ENCODE data around the gene GRIK4. TPM values are rescaled to one million over a fixed set of nuclear protein-coding genes. Genes with fewer than 3 reads are reported as not detected.

The GRIK4 gene
- not detected in 2 replicates for total RNA-seq (2014; rRNA removed; shearing (Covaris generic); ENCODE audit: low replicate concordance)

- Histone ChIP-seq H3K9me2 (replicated peaks; ENCODE audit: insufficient read depth, low read length) (no peaks in the 10 kb centered on the region), H3K27me3 (ENCODE audit: low read length) (no peaks in the 10 kb centered on the region), H3K79me2 (ENCODE audit: low read length) (no peaks in the 10 kb centered on the region), H3K4me3 (ENCODE audit: low read length) (no peak within 1 kb of the TSS), H3K4me2 (ENCODE audit: low read depth, low read length, poor library complexity, severe bottlenecking) (no peak within 1 kb of the TSS), H3K4me1 (ENCODE audit: low read length) (no peaks in the 10 kb centered on the region), H3K9ac (ENCODE audit: low read length) (no peak within 1 kb of the TSS), H4K20me1 (ENCODE audit: insufficient read depth, low read depth, low read length) (no peaks in the 10 kb centered on the region), H2AFZ (ENCODE audit: low read length) (no peak within 1 kb of the TSS), H3K9me3 (ENCODE audit: low read length) (no peaks in the 10 kb centered on the region), H3K27ac (ENCODE audit: low read length) (no peak within 1 kb of the TSS), H3K36me3 (ENCODE audit: insufficient read depth, low read length) (no peaks in the 10 kb centered on the region)
- DNase-seq = peak; percentile 83
Observed at GRCh38 chr11:120511116-120511819, at the start of gene GRIK4. Gene GRIK4 (plus strand): TSS chr11:120511748. CDS start chr11:120660319, 148,571 bp downstream.

- Histone ChIP-seq H3K9ac (ENCODE audit: low read length) (no peak overlapping the region), H3K36me3 (ENCODE audit: insufficient read depth, low read length) (no peaks in the 10 kb centered on the region; the same call in 1 of the 2 replicates), H3K9me2 (replicated peaks; ENCODE audit: insufficient read depth, low read length) (no peaks in the 10 kb centered on the region), H3K79me2 (ENCODE audit: low read length) (no peaks in the 10 kb centered on the region), H3K4me3 (ENCODE audit: low read length) (no peak overlapping the region), H3K27me3 (ENCODE audit: low read length) (no peaks in the 10 kb centered on the region), H2AFZ (ENCODE audit: low read length) (no peak overlapping the region), H3K4me1 (ENCODE audit: low read length) (no peaks in the 10 kb centered on the region), H3K9me3 (ENCODE audit: low read length) (no peaks in the 10 kb centered on the region), H3K4me2 (ENCODE audit: low read depth, low read length, poor library complexity, severe bottlenecking) (no peak overlapping the region), H4K20me1 (ENCODE audit: insufficient read depth, low read depth, low read length) (no peaks in the 10 kb centered on the region), H3K27ac (ENCODE audit: low read length) (no peak overlapping the region)
- no peak for DNase-seq
Observed at GRCh38 chr11:120462825-120463224, 48.7 kb upstream of the GRIK4 start.

GRCh38 chr11:120465921-120466534 is 45.5 kb upstream of the GRIK4 start:
- no peak for DNase-seq

GRCh38 chr11:120467627-120468026 is 43.9 kb upstream of the GRIK4 start:
- Histone ChIP-seq H3K4me1 (ENCODE audit: low read length) (no peaks in the 10 kb centered on the region), H2AFZ (ENCODE audit: low read length) (no peak overlapping the region), H3K9ac (ENCODE audit: low read length) (no peak overlapping the region), H3K4me3 (ENCODE audit: low read length) (no peak overlapping the region), H3K4me2 (ENCODE audit: low read depth, low read length, poor library complexity, severe bottlenecking) (no peak overlapping the region), H3K36me3 (ENCODE audit: insufficient read depth, low read length) (no peaks in the 10 kb centered on the region), H3K9me3 (ENCODE audit: low read length) (no peaks in the 10 kb centered on the region), H3K79me2 (ENCODE audit: low read length) (no peaks in the 10 kb centered on the region), H3K27me3 (ENCODE audit: low read length) (no peaks in the 10 kb centered on the region), H3K27ac (ENCODE audit: low read length) (no peak overlapping the region), H3K9me2 (replicated peaks; ENCODE audit: insufficient read depth, low read length) (no peaks in the 10 kb centered on the region), H4K20me1 (ENCODE audit: insufficient read depth, low read depth, low read length) (no peaks in the 10 kb centered on the region)
- no peak for DNase-seq

More at GRCh38 chr11:120465921-120466534, 45.5 kb upstream of the GRIK4 start:
- H3K27ac ChIP-seq (ENCODE audit: low read length) = no peak overlapping the region
- H3K27me3 ChIP-seq (ENCODE audit: low read length) = no peaks in the 10 kb centered on the region
- no peaks in the 10 kb centered on the region for H3K9me3 ChIP-seq (ENCODE audit: low read length)
- H3K4me2 ChIP-seq (ENCODE audit: low read depth, low read length, poor library complexity, severe bottlenecking) = no peak overlapping the region
- H3K9me2 ChIP-seq (replicated peaks; ENCODE audit: insufficient read depth, low read length) = no peaks in the 10 kb centered on the region
- H3K79me2 ChIP-seq (ENCODE audit: low read length) = no peaks in the 10 kb centered on the region
- no peak overlapping the region for H3K9ac ChIP-seq (ENCODE audit: low read length)
- H3K4me1 ChIP-seq (ENCODE audit: low read length) = no peaks in the 10 kb centered on the region
- H2AFZ ChIP-seq (ENCODE audit: low read length) = no peak overlapping the region
- H3K36me3 ChIP-seq (ENCODE audit: insufficient read depth, low read length) = no peaks in the 10 kb centered on the region; the same call in 1 of the 2 replicates
- no peaks in the 10 kb centered on the region for H4K20me1 ChIP-seq (ENCODE audit: insufficient read depth, low read depth, low read length)
- no peak overlapping the region for H3K4me3 ChIP-seq (ENCODE audit: low read length)

- no peaks in the 10 kb centered on the region for H3K27me3 ChIP-seq (ENCODE audit: low read length)
- H3K4me2 ChIP-seq (ENCODE audit: low read depth, low read length, poor library complexity, severe bottlenecking) = no peak overlapping the region
- H3K79me2 ChIP-seq (ENCODE audit: low read length) = no peaks in the 10 kb centered on the region
- no peak overlapping the region for H3K9ac ChIP-seq (ENCODE audit: low read length)
- no peaks in the 10 kb centered on the region for H4K20me1 ChIP-seq (ENCODE audit: insufficient read depth, low read depth, low read length)
- H3K27ac ChIP-seq (ENCODE audit: low read length) = no peak overlapping the region
- no peak overlapping the region for H2AFZ ChIP-seq (ENCODE audit: low read length)
- H3K9me3 ChIP-seq (ENCODE audit: low read length) = no peaks in the 10 kb centered on the region
- H3K4me1 ChIP-seq (ENCODE audit: low read length) = no peaks in the 10 kb centered on the region
- H3K36me3 ChIP-seq (ENCODE audit: insufficient read depth, low read length) = no peaks in the 10 kb centered on the region
- no peak overlapping the region for H3K4me3 ChIP-seq (ENCODE audit: low read length)
- no peak for DNase-seq
- H3K9me2 ChIP-seq (replicated peaks; ENCODE audit: insufficient read depth, low read length) = no peaks in the 10 kb centered on the region
Observed at GRCh38 chr11:120471131-120471530, 40.4 kb upstream of the GRIK4 start.

GRCh38 chr11:120471994-120472393 is 39.6 kb upstream of the GRIK4 start:
- H4K20me1 ChIP-seq (ENCODE audit: insufficient read depth, low read depth, low read length) = no peaks in the 10 kb centered on the region
- H2AFZ ChIP-seq (ENCODE audit: low read length) = no peak overlapping the region
- no peak overlapping the region for H3K27ac ChIP-seq (ENCODE audit: low read length)
- no peak overlapping the region for H3K4me3 ChIP-seq (ENCODE audit: low read length)
- H3K4me2 ChIP-seq (ENCODE audit: low read depth, low read length, poor library complexity, severe bottlenecking) = no peak overlapping the region
- no peaks in the 10 kb centered on the region for H3K9me3 ChIP-seq (ENCODE audit: low read length)
- no peak for DNase-seq
- H3K27me3 ChIP-seq (ENCODE audit: low read length) = no peaks in the 10 kb centered on the region
- no peaks in the 10 kb centered on the region for H3K9me2 ChIP-seq (replicated peaks; ENCODE audit: insufficient read depth, low read length)
- H3K9ac ChIP-seq (ENCODE audit: low read length) = no peak overlapping the region
- H3K79me2 ChIP-seq (ENCODE audit: low read length) = no peaks in the 10 kb centered on the region
- no peaks in the 10 kb centered on the region for H3K36me3 ChIP-seq (ENCODE audit: insufficient read depth, low read length)
- H3K4me1 ChIP-seq (ENCODE audit: low read length) = no peaks in the 10 kb centered on the region

- no peak overlapping the region for H3K9ac ChIP-seq (ENCODE audit: low read length)
- H2AFZ ChIP-seq (ENCODE audit: low read length) = no peak overlapping the region
- no peak overlapping the region for H3K4me2 ChIP-seq (ENCODE audit: low read depth, low read length, poor library complexity, severe bottlenecking)
- no peak overlapping the region for H3K4me3 ChIP-seq (ENCODE audit: low read length)
- H3K9me2 ChIP-seq (replicated peaks; ENCODE audit: insufficient read depth, low read length) = no peaks in the 10 kb centered on the region
- H3K9me3 ChIP-seq (ENCODE audit: low read length) = no peaks in the 10 kb centered on the region
- no peaks in the 10 kb centered on the region for H3K4me1 ChIP-seq (ENCODE audit: low read length)
- no peaks in the 10 kb centered on the region for H3K79me2 ChIP-seq (ENCODE audit: low read length)
- no peak for DNase-seq
- H3K27ac ChIP-seq (ENCODE audit: low read length) = no peak overlapping the region
- no peaks in the 10 kb centered on the region for H3K27me3 ChIP-seq (ENCODE audit: low read length)
- H3K36me3 ChIP-seq (ENCODE audit: insufficient read depth, low read length) = no peaks in the 10 kb centered on the region
- no peaks in the 10 kb centered on the region for H4K20me1 ChIP-seq (ENCODE audit: insufficient read depth, low read depth, low read length)
Observed at GRCh38 chr11:120473503-120473902, 38.0 kb upstream of the GRIK4 start.

- no peaks in the 10 kb centered on the region for H3K27me3 ChIP-seq (ENCODE audit: low read length)
- no peaks in the 10 kb centered on the region for H3K9me3 ChIP-seq (ENCODE audit: low read length)
- no peak overlapping the region for H3K4me2 ChIP-seq (ENCODE audit: low read depth, low read length, poor library complexity, severe bottlenecking)
- no peak overlapping the region for H3K27ac ChIP-seq (ENCODE audit: low read length)
- no peak for DNase-seq
- no peaks in the 10 kb centered on the region for H3K4me1 ChIP-seq (ENCODE audit: low read length)
- no peaks in the 10 kb centered on the region for H3K36me3 ChIP-seq (ENCODE audit: insufficient read depth, low read length)
- H4K20me1 ChIP-seq (ENCODE audit: insufficient read depth, low read depth, low read length) = no peaks in the 10 kb centered on the region
- no peak overlapping the region for H3K9ac ChIP-seq (ENCODE audit: low read length)
- H3K79me2 ChIP-seq (ENCODE audit: low read length) = no peaks in the 10 kb centered on the region
- H3K9me2 ChIP-seq (replicated peaks; ENCODE audit: insufficient read depth, low read length) = no peaks in the 10 kb centered on the region
- no peak overlapping the region for H3K4me3 ChIP-seq (ENCODE audit: low read length)
- no peak overlapping the region for H2AFZ ChIP-seq (ENCODE audit: low read length)
Observed at GRCh38 chr11:120482149-120482548, 29.4 kb upstream of the GRIK4 start.

Data from Karpas-422 (cell line).